Transverse colon (tissue), 4 donors: Measurements from ENCODE around the gene ZNF486.
"Not testable (repeated sequence)": the region's sequence is repeated elsewhere in the genome, so short reads cannot be mapped to it uniquely, and the experiment has no call there.

Source experiments
- EP300 ChIP-seq: sonication (generic); formaldehyde crosslinking; IDR thresholded peaks from one replicate; pipeline ENCODE4 v1.6.1; 2017; ENCODE audit warnings: antibody characterized with exemption, low read depth
- POLR2A ChIP-seq: fragments of 450-650 bp; IDR thresholded peaks from one replicate; pipeline ENCODE4 v1.6.1; 2016; ENCODE audit warnings: antibody characterized with exemption, mild to moderate bottlenecking, moderate library complexity
- POLR2AphosphoS5 ChIP-seq, 3 donors: sonication (generic); formaldehyde crosslinking; IDR thresholded peaks; one replicate each; pipeline ENCODE4 v1.6.1; 2016; ENCODE audit warnings: antibody characterized with exemption in 3 of 3
- TF ChIP-seq, protein P1 (sequence below), 5 experiments: fragments of 200-600 bp in 3 of 5; fragments of 450-650 bp in 2 of 5; sonication (generic) in 3 of 5; IDR thresholded peaks; 1 replicate in 2 of 5; 2 replicates in 3 of 5; pipeline ENCODE4 v1.5.1; 2016 to 2017; ENCODE audit warnings: antibody characterized with exemption in 5 of 5, inconsistent platforms in 3 of 5, mild to moderate bottlenecking in 2 of 5, moderate library complexity in 1 of 5

DNA sequence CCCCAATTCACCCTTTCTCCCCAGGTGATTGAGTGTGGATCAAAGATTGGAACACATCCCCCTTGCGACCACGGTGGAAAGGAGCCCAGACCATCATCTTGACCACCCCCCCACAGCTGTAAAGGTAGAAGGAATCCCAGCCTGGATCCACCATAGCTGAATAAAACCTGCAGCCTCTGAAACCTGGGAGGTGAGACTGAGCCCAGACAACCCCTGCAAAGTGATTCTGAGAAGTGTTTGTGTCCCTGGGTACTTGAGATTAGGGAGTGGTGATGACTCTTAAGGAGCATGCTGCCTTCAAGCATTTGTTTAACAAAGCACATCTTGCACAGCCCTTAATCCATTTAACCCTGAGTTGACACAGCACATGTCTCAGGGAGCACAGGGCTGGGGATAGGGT lies 81.2 kb downstream of the ZNF486 start:
- TF ChIP-seq, protein P1, sequence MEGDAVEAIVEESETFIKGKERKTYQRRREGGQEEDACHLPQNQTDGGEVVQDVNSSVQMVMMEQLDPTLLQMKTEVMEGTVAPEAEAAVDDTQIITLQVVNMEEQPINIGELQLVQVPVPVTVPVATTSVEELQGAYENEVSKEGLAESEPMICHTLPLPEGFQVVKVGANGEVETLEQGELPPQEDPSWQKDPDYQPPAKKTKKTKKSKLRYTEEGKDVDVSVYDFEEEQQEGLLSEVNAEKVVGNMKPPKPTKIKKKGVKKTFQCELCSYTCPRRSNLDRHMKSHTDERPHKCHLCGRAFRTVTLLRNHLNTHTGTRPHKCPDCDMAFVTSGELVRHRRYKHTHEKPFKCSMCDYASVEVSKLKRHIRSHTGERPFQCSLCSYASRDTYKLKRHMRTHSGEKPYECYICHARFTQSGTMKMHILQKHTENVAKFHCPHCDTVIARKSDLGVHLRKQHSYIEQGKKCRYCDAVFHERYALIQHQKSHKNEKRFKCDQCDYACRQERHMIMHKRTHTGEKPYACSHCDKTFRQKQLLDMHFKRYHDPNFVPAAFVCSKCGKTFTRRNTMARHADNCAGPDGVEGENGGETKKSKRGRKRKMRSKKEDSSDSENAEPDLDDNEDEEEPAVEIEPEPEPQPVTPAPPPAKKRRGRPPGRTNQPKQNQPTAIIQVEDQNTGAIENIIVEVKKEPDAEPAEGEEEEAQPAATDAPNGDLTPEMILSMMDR (IDR thresholded peaks at IDR 0.05): not testable (repeated sequence)
- not testable (repeated sequence) for TF ChIP-seq POLR2AphosphoS5 (IDR thresholded peaks at IDR 0.05); POLR2A; EP300
